IPS-NIHi11 (cell line): Measurements from ENCODE around the gene EXOC3L1.

Experiments
- DNase-seq: peaks from one replicate; pipeline ENCODE4 v3.0.0; 2012; ENCODE audit warnings: mixed read lengths, low spot score

Gene EXOC3L1

GRCh38 chr16:67147437-67148140 lies 42.3 kb downstream of the EXOC3L1 start:
- no peak for DNase-seq

- DNase-seq: no peak
Measured at GRCh38 chr16:67146523-67147357, 43.2 kb downstream of the EXOC3L1 start.

- no peak for DNase-seq
Measured at GRCh38 chr16:67145746-67146145, 44.2 kb downstream of the EXOC3L1 start.

DNA sequence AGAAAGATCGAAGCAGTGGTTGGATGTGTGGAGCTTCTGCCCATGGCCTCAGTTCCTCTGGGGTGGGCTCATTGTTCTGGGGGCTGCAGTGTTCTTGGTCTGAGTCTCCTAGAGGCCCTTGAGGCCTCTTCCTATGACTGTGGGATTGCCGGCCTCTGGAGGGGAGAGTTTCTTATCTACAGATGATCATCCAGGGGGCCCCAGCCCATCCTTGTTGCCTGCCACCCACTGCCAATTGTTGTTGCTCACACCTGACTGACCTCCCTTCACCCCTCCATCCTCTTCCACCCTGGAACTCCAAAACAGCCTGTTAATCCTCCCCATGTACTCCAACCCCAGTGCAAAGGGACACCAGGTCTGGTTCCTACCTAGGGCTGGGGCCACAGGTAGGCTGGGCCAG lies 45.0 kb downstream of the EXOC3L1 start:
- no peak for DNase-seq

DNA sequence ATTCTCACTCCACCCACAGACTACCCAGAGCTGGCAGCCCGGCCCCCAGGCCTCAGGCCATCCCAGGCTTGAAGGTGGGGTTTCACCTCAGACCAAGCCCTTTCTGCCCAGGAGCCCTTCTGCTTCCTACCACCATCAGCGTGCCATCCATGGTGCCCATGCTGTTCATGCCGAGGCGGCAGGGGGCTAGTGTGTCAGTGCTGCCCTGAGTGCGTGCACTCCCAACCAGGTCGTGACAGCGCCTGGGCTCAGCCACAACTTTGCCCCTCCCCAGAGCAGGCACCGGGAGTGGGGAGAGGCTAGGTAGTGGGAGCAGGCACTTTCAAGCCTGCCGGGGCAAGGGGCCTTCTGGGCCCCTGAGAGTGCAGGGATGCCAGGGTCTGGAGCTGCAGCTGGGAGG lies 47.6 kb downstream of the EXOC3L1 start:
- no peak for DNase-seq

DNA sequence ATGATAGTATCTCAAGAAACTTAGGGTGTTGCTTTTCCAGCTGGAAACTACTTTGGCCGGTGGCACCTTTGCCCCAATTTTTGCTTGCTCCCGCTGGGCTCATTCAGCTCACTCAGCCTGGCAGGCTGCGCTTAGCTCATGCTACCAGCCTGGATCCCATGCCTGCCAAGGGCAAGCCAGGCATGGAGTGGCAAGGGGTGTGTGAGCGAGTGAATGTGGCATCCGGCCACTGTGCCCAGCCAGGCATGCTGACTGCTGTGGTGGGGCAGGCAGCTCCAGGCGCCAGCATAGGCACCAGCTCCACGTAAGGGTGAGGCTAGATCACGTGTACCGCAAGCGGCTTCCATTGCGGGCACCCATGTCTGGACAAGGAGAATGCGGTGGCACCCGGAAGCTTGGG lies 48.5 kb downstream of the EXOC3L1 start:
- no peak for DNase-seq

- no peak for DNase-seq
Measured at GRCh38 chr16:67137605-67138004, 52.3 kb downstream of the EXOC3L1 start.
